HCT116 (cell line): ENCODE measurements around the gene ZFAND5. TPM values are rescaled to one million over a fixed set of nuclear protein-coding genes. Genes with fewer than 3 reads are reported as not detected.

ENCODE experiments used
- ATAC-seq: fragments of 200-7000 bp; cut with Tn5 transposase; 2 replicates; pipeline ENCODE4 v1.9.1; 2020; ENCODE audit warnings: mild to moderate bottlenecking, moderate library complexity
- BruUV-seq: library from RNA; stranded (reverse); fragments of 400-500 nt; replicated peaks from 2 replicates; lab custom pipeline; 2021; lab: Mats Ljungman, UMichigan
- CTCF ChIA-PET: fragments of 300-600 bp; sonication (Branson Sonifier 250); formaldehyde crosslinking; loops from one replicate; lab custom pipeline; 2021; ENCODE audit warnings: antibody characterized with exemption; lab: Charles Lee
- POLR2A ChIA-PET: fragments of 300-600, 350-600 bp; sonication (Branson Sonifier 250); formaldehyde crosslinking; loops from one replicate; lab custom pipeline; 2021; ENCODE audit warnings: antibody characterized with exemption; lab: Charles Lee
- RAD21 ChIA-PET, 2 experiments: fragments of 300-600 bp; sonication (Branson Sonifier 250); formaldehyde crosslinking; loops; one replicate each; lab custom pipeline; 2023; ENCODE audit warnings: low total read pairs in 2 of 2; ENCODE audit not compliant: uncharacterized antibody in 2 of 2, unreplicated experiment in 2 of 2, low non-redundant PET in 1 of 2; lab: Charles Lee
- DNase-seq: peaks from one replicate; pipeline ENCODE4 v3.0.0-alpha.2; 2010; ENCODE audit warnings: low read depth, low spot score
- H2AFZ ChIP-seq: fragments of 200-600 bp; shearing (Covaris generic), sonication (generic); 2 replicates; pipeline ENCODE4 v1.6.1; 2017; ENCODE audit warnings: low read depth, mixed run types, mixed read lengths, antibody characterized with exemption, low read length; ENCODE audit not compliant: poor library complexity, severe bottlenecking
- H3K27ac ChIP-seq: 2 replicates; pipeline ENCODE4 v1.5.1; 2012; ENCODE audit warnings: low read depth, low read length
- H3K27me3 ChIP-seq: fragments of 200-600 bp; sonication (generic); 2 replicates; pipeline ENCODE4 v1.6.1; 2016; ENCODE audit warnings: mixed run types, low read length, mixed read lengths; ENCODE audit not compliant: insufficient read depth
- H3K36me3 ChIP-seq, 2 experiments: fragments of 200-500 bp in 1 of 2; fragments of 200-600 bp in 1 of 2; sonication (Bioruptor generic) in 1 of 2; sonication (generic) in 1 of 2; 2 replicates each; pipeline versions ENCODE4 v1.5.1 to v1.6.1; 2014 to 2016; ENCODE audit warnings: low read length in 2 of 2, inconsistent platforms in 1 of 2, mixed read lengths in 1 of 2, mixed run types in 1 of 2; ENCODE audit not compliant: insufficient read depth in 2 of 2, control insufficient read depth in 1 of 2
- H3K4me1 ChIP-seq, 2 experiments: fragments of 200-600 bp in 1 of 2; sonication (generic) in 1 of 2; 2 replicates each; pipeline versions ENCODE4 v1.5.1 to v1.6.1; 2012 to 2017; ENCODE audit warnings: low read length in 2 of 2, inconsistent platforms in 1 of 2, mild to moderate bottlenecking in 1 of 2, mixed read lengths in 1 of 2, mixed run types in 1 of 2, moderate library complexity in 1 of 2; ENCODE audit not compliant: insufficient read depth in 2 of 2, control insufficient read depth in 1 of 2
- H3K4me2 ChIP-seq: fragments of 200-600 bp; sonication (generic); 2 replicates; pipeline ENCODE4 v1.6.1; 2017; ENCODE audit warnings: mixed run types, low read length, mixed read lengths
- H3K4me3 ChIP-seq, 2 experiments: fragments of 200-600 bp in 1 of 2; sonication (generic) in 1 of 2; replicated peaks in 1 of 2; 2 replicates each; pipeline ENCODE4 v1.5.1; 2011 to 2016; ENCODE audit warnings: low read length in 2 of 2, control low read depth in 1 of 2, low read depth in 1 of 2, mild to moderate bottlenecking in 1 of 2, mixed read lengths in 1 of 2, mixed run types in 1 of 2
- H3K79me2 ChIP-seq: fragments of 200-600 bp; sonication (generic); 2 replicates; pipeline ENCODE4 v1.6.1; 2017; ENCODE audit warnings: mild to moderate bottlenecking, mixed run types, low read length, moderate library complexity, mixed read lengths; ENCODE audit not compliant: insufficient read depth
- H3K9ac ChIP-seq: fragments of 200-600 bp; sonication (generic); 2 replicates; pipeline ENCODE4 v1.6.1; 2016; ENCODE audit warnings: low read length, mixed read lengths
- H3K9me2 ChIP-seq: fragments of 200-600 bp; sonication (generic), shearing (Covaris generic); 2 replicates; pipeline ENCODE4 v1.6.1; 2017; ENCODE audit warnings: mixed run types, mild to moderate bottlenecking, moderate library complexity; ENCODE audit not compliant: insufficient read depth
- H3K9me3 ChIP-seq, 2 experiments: fragments of 200-500 bp in 1 of 2; fragments of 200-600 bp in 1 of 2; sonication (Bioruptor generic) in 1 of 2; sonication (generic) in 1 of 2; 2 replicates each; pipeline ENCODE4 v1.6.1; 2014 to 2017; ENCODE audit warnings: low read length in 2 of 2, mixed read lengths in 2 of 2, inconsistent platforms in 1 of 2, low read depth in 1 of 2, mild to moderate bottlenecking in 1 of 2, mixed run types in 1 of 2, moderate library complexity in 1 of 2; ENCODE audit not compliant: control insufficient read depth in 1 of 2, insufficient read depth in 1 of 2
- H4K20me1 ChIP-seq: fragments of 200-600 bp; sonication (generic), shearing (Covaris generic); 2 replicates; pipeline ENCODE4 v1.6.1; 2017; ENCODE audit warnings: mixed run types, mild to moderate bottlenecking, moderate library complexity; ENCODE audit not compliant: insufficient read depth
- ATF3 ChIP-seq: IDR thresholded peaks from 2 replicates; pipeline ENCODE4 v1.6.1; 2012
- CEBPB ChIP-seq: IDR thresholded peaks from 2 replicates; pipeline ENCODE4 v1.6.1; 2012; ENCODE audit warnings: low read depth
- CTCF ChIP-seq, 3 experiments: fragments of 200-600 bp in 1 of 3; sonication (generic) in 1 of 3; IDR thresholded peaks in 2 of 3; conservative IDR thresholded peaks in 1 of 3; 2 replicates each; pipeline ENCODE4 v1.5.1; 2012 to 2017; ENCODE audit warnings: low read depth in 2 of 3, low read length in 2 of 3, antibody characterized with exemption in 1 of 3, borderline replicate concordance in 1 of 3, control low read depth in 1 of 3, mild to moderate bottlenecking in 1 of 3, mixed read lengths in 1 of 3, mixed run types in 1 of 3, moderate library complexity in 1 of 3; ENCODE audit not compliant: insufficient read depth in 1 of 3
- EZH2 ChIP-seq: fragments of 200-600 bp; sonication (generic); IDR thresholded peaks from 2 replicates; pipeline ENCODE4 v1.6.1; 2017; ENCODE audit warnings: antibody characterized with exemption, mixed run types
- EZH2phosphoT487 ChIP-seq: fragments of 200-600 bp; IDR thresholded peaks from 2 replicates; pipeline ENCODE4 v1.6.1; 2018; ENCODE audit warnings: antibody characterized with exemption, borderline replicate concordance
- FOSL1 ChIP-seq: IDR thresholded peaks from 2 replicates; pipeline ENCODE4 v1.6.1; 2012; ENCODE audit warnings: low read depth
- POLR2A ChIP-seq: IDR thresholded peaks from 2 replicates; pipeline ENCODE4 v1.7.0; 2011; ENCODE audit warnings: borderline replicate concordance; ENCODE audit not compliant: insufficient read depth, insufficient read length; ENCODE audit errors: extremely low read depth
- POLR2AphosphoS5 ChIP-seq: IDR thresholded peaks from 2 replicates; pipeline ENCODE4 v1.6.1; 2011; ENCODE audit warnings: mild to moderate bottlenecking, low read depth, low read length, moderate library complexity
- REST ChIP-seq: IDR thresholded peaks from 2 replicates; pipeline ENCODE4 v1.6.1; 2012; ENCODE audit warnings: low read depth
- SIN3A ChIP-seq: IDR thresholded peaks from 2 replicates; pipeline ENCODE4 v1.6.1; 2012; ENCODE audit warnings: low read depth
- TCF7L2 ChIP-seq: IDR thresholded peaks from 2 replicates; pipeline ENCODE4 v1.7.0; 2011; ENCODE audit warnings: borderline replicate concordance, inconsistent platforms; ENCODE audit not compliant: insufficient read depth, insufficient read length; ENCODE audit errors: extremely low read depth
- YY1 ChIP-seq: IDR thresholded peaks from 2 replicates; pipeline ENCODE4 v1.6.1; 2011; ENCODE audit warnings: low read length, low read depth, moderate library complexity, mild to moderate bottlenecking; ENCODE audit not compliant: insufficient replicate concordance; ENCODE audit errors: extremely low read depth
- ZBTB33 ChIP-seq: IDR thresholded peaks from 2 replicates; pipeline ENCODE4 v1.6.1; 2011; ENCODE audit warnings: mild to moderate bottlenecking, low read length, moderate library complexity; ENCODE audit not compliant: insufficient replicate concordance; ENCODE audit errors: extremely low read depth
- ZFX ChIP-seq: fragments of 450-650 bp; IDR thresholded peaks from 2 replicates; pipeline ENCODE4 v1.6.1; 2017
- intact Hi-C: fragments of 100-400 bp; cut with micrococcal nuclease; formaldehyde crosslinking; loops from 2 replicates; pipeline ENCODE4 v1.10.0; 2022
- total RNA-seq: library from RNA; stranded (reverse); gene quantifications from one replicate; pipeline ENCODE4 v1.2.1, GENCODE V29; 2021; ENCODE audit not compliant: unreplicated experiment
- TF ChIP-seq, protein P1 (sequence below): IDR thresholded peaks from 2 replicates; pipeline ENCODE4 v1.6.1; 2012

The ZFAND5 gene
- total RNA-seq, 1 experiment from 2014 or later = 128 TPM

DNA sequence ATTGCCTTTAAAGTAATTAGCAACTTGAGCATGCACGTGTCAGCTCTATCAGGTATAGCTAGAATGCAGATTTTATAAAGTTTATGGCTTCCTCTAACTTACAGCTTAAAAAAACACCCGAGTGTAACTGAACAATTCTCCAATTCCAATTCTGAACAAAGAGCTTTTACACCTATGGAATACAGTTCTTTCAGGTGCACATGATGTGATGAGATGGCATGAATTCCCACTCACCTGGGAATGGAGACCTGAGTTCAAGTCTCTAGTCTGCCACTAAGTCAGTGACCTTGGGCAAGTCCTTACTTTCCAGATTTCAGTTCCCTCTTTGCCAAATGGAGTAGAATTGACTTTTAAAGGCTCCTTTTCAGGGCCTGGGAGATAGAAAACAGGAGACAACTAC is 1.8 kb downstream of the ZFAND5 start:
- no peak for DNase-seq
- Histone ChIP-seq H3K9me3 (no peaks in the 10 kb centered on the region), H2AFZ (no peak overlapping the region), H3K4me2 (peak overlapping the region; percentile 96), H4K20me1 (peaks cover 43% of the 10 kb centered on the region; the same call in 1 of the 2 replicates), H3K27ac (peak overlapping the region; percentile 91; the same call in 1 of the 2 replicates), H3K36me3 (peaks cover 33 to 36% of the 10 kb centered on the region in 2 experiments), H3K27me3 (no peaks in the 10 kb centered on the region), H3K9me2 (no peaks in the 10 kb centered on the region), H3K4me1 (peaks cover 29 to 38% of the 10 kb centered on the region in 2 experiments), H3K9ac (peak overlapping the region; percentile 92), H3K4me3 (peak overlapping the region; percentile 89 to 90), H3K79me2 (peaks cover 67% of the 10 kb centered on the region)
- TF ChIP-seq ZFX (no peak), ZBTB33 (no peak), ATF3 (no peak), TCF7L2 (no peak), POLR2AphosphoS5 (no peak), FOSL1 (no peak), REST (no peak), CTCF (IDR thresholded peaks at IDR 0.05 in 2 of 3, conservative IDR thresholded peaks at IDR 0.05 in 1 of 3; ENCODE audit: borderline replicate concordance in 1 of 3, insufficient read depth in 1 of 3, low read depth in 2 of 3, low read length in 2 of 3) (no peak), YY1 (no peak), CEBPB (no peak), SIN3A (no peak), EZH2phosphoT487 (no peak), POLR2A (no peak), EZH2 (no peak)
- TF ChIP-seq, protein P1, sequence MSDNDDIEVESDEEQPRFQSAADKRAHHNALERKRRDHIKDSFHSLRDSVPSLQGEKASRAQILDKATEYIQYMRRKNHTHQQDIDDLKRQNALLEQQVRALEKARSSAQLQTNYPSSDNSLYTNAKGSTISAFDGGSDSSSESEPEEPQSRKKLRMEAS = no peak
- ChIA-PET CTCF (no interaction called here), RAD21 (no interaction called here), POLR2A (interaction anchor here (1.2 to 7.1 kb wide), 4 partner anchors 47 to 227 kb away, joined by 3 to 69 read pairs (median 33); no protein-coding TSS in a partner anchor)
- BruUV-seq = no TSS peak
- intact Hi-C loops = no loop called here
- ATAC-seq = no peak
